Suppressor macrophage treated with lipopolysaccharide for 1 hour (primary cell): Measurements from ENCODE around the gene SPTY2D1.
"Not testable (repeated sequence)": the region's sequence is repeated elsewhere in the genome, so short reads cannot be mapped to it uniquely, and the experiment has no call there.

Experiments
- DNase-seq, 3 donors: peaks; one replicate each; pipeline ENCODE4 v3.0.0-alpha.2; 2020 to 2022

SPTY2D1 gene

GRCh38 chr11:18634140-18635032 lies at the start of gene SPTY2D1:
Gene SPTY2D1 (minus strand): TSS chr11:18634342. CDS start chr11:18634257, 85 bp downstream.
- peak; percentile 99 to 100 (median 100) for DNase-seq

GRCh38 chr11:18682466-18682865 lies 48.3 kb upstream of the SPTY2D1 start:
- DNase-seq, result peak in 1 of 3 donors; percentile 1

DNA sequence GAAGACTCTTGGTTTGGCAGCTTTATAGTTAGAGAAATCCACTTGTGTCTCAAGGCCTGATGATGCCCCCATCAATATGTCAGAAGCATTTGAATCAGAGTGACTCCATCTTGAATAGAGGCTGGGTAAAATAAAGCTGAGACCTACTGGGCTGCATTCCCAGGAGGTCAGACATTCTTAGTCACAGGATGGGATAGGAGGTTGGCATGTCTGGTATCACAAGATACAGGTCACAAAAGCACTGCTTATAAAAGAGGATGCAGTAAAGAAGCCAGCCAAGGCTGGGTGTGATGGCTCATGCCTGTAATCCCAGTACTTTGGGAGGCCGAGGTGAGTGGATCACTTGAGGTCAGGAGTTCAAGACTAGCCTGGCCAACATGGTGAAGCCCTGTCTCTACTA lies 47.8 kb upstream of the SPTY2D1 start:
- DNase-seq, result not testable (repeated sequence)

DNA sequence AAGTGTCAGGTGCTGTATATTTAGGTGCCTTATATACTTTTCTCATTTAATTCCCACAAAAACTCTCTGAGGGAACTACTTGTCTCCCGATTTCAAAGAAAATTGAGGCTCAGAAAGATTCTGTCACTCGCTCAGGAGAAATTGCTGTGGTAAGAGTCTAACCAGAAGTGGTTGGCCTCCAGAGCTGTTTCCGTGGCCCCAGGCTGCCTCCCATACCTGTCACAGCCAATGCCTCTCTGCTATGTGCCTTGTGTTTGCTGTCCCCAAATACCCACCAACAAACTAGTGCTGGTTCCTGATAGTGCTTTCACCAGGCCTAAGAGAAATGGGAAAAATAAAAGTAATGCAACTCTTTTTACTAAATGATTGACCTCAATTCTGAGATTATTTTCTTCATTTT lies 43.4 kb upstream of the SPTY2D1 start:
- peak in 1 of 3 donors; percentile 1 for DNase-seq

DNA sequence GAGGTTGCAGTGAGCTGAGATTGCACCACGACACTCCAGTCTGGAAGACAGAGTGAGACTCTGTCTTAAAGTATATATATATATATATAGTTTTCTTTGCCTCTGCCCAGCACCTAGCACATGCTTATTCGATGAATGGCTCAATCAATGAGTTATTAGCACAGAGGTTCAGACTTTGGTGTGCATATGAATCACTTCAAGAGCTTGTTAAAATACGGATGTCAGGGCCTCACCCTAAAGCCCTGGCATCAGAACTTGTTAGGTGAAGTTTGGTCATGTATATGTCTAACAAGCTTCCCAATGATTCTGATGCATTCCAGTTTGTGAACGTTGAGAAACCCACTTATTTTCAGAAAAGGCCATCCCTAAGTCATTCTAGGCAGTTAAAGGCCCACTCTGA lies 42.7 kb upstream of the SPTY2D1 start:
- peak in 1 of 3 donors; percentile 9 for DNase-seq

GRCh38 chr11:18672209-18672608 lies 38.1 kb upstream of the SPTY2D1 start:
- DNase-seq, result peak; percentile 21 to 50 (median 45)

DNA sequence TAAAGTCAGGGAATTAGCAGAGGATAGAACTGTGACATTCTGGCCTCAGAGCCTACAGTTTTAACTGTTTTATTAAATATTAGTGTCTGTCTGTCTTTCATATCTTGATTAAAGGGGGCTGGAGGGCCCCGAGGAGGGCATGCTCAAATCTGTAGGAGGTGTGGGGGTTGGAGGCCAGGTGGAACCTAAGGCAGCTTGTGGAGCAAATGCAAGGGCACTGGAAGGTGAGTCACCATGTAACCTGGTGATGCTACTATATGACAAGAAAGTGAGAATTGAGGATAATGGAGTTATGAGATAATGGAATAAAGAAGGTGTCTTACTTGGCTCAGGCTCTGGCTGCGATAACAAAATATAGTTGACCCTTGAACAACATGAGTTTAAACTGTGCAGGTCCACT lies 37.1 kb upstream of the SPTY2D1 start:
- DNase-seq, result no peak

DNA sequence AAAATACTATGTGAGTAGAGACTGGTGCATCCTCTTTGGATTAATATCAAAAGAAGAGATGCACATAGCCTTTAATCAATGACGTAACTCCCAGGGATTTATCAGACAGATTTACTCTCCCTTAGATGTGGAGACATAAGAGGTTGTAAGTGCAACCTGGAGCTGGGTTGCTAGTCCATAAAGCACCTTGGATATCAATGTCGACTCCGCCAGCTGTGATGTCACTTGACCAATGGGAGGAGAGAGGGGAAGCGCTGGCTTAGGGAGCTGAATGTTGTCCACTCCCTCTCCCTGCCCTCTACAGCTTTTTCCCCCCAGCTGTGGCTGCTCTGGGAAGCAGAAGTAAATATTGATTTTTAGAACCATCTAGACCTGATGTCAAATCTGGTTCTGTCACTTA lies 35.6 kb upstream of the SPTY2D1 start:
- DNase-seq, result peak in 1 of 3 donors; percentile 16

- peak; percentile 37 to 70 (median 63) for DNase-seq
These were observed 35.1 kb upstream of the SPTY2D1 start for GRCh38 chr11:18669219-18669596.

DNA sequence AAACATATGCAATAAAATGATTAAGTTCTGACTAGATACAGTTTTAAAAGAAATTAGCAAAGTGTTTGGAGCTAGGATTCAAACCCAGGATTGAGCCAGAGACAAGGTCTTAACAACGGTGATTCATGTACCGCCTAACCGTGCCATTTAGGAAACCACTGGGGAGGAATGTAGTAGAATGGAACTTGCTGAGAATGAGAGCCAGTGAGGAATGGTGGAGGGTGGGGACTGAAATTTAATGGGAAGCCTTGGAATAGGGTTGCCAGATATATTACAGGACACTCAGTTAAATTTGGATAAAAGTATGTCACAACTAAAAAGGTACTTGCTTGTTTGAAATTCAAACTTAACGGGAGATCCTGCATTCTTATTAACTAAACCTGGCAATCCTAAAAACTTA lies 34.0 kb upstream of the SPTY2D1 start:
- peak in 1 of 3 donors; percentile 19 for DNase-seq

DNA sequence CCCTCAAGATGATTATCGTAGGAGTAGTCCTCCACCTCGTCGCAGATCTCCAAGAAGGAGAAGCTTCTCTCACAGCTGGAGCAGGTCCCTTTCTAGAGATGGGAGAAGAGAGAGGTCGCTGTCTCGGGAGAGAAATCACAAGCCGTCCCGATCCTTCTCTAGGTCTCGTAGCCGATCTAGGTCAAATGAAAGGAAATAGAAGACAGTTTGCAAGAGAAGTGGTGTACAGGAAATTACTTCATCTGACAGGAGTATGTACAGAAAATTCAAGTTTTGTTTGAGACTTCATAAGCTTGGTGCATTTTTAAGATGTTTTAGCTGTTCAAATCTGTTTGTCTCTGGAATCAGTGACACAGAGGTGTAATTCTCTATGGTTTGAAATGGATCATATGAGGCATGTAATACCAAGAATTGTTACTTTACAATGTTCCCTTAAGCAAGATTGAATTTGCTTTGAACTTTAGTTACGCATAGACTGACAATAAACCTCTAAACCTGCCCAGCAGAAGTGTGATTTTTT lies 31.3 kb upstream of the SPTY2D1 start:
- DNase-seq, result peak in 1 of 3 donors; percentile 16

DNA sequence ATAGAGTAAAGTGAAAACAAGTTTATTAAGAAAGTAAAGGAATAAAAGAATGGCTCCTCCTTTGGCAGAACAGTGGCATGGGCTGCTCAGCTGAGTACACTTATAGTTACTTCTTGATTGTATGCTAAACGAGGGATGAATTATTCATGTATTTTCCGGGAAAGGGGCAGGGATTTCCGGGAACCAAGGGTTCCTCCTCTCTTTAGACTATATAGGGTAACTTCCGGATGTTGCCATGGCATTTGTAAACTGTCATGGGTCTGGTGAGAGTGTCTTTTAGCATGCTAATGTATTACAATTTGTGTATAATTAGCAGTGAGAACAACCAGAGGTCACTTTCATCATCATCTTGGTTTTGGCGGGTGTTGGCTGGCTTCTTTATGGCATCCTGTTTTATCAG lies 23.5 kb upstream of the SPTY2D1 start:
- DNase-seq, result peak in 1 of 3 donors; percentile 28

DNA sequence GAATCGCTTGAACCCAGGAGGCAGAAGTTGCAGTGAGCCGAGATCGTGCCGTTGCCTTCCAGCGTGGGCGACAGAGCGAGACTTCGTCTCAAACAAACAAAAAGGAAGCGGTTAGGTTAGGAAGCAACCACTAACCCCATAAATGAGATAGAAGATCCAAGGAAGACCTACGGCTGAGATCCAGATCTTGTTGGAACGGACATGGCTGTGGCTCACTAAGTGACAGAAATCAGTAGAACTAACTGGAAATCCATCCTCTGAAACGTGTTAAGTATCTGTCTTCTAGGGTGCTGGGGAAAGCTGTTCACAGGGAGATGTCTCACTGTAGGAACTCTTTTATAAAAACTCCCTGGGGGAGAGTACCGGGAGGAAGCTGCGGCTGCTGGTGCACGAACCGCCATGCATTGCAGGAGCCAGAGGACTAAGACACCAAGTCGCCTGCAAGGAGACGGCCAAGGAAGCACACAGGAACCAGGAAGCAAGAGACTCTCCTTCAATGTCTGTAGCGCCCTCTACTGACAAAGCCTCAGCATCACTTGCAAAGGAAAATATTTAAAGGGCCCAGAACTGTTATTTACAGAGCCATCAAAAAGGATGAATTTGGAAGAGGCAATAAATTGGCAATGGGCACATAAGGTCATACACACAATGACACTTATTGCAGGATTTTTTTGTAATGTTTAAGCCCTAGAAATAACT lies 16.9 kb upstream of the SPTY2D1 start:
- peak; percentile 72 to 83 (median 80) for DNase-seq

DNA sequence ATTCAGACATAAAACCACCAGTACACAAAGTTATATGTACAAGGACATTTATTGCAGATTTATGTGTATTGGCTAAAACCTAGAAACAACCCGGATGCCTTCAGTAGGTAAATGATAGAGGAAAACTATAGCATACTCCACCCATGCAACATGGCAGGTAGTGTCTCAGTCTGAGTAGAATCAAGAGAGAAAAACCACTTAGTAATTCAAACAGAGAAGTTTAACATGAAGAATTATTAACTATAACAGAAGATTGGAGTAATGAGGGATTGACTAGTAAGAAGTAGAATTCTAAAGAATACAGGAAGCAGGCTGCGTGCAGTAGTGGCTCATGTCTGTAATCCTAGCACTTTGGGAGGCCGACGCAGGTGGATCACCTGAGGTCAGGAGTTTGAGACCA lies 16.2 kb upstream of the SPTY2D1 start:
- no peak for DNase-seq

DNA sequence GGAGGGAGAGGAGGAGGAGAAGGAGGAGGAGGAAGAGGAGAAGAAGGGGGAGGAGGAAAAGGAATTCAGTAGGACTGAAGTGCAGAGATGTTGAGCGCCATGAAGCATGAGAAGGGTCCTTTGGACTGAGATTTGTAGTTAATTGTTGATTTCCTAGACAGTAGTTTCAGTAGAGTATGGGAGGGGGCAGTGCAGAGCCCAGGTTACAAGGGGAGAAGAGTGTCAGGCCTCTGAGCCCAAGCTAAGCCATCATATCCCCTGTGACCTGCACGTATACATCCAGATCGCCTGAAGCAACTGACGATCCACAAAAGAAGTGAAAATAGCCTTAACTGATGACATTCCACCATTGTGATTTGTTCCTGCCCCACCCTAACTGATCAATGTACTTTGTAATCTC lies 8.9 kb upstream of the SPTY2D1 start:
- DNase-seq, result not testable (repeated sequence)

DNA sequence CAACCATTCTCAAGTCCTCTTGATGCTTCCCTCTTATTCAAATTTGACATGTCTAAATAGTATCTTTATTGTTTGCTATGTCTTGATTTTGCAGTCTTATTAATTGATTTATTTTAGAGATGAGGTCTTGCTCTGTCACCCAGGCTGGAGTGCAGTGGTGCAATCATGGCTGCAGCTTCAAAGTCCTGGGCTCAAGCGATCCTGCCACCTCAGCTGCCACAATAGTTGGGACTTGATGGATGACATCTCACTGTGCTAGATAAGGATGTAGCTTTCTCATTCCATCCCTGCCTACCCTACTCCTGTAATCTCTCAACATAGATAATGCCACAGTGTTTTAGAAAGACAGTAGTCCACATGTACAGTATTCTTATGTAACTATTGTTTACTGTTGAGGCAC lies 7.5 kb upstream of the SPTY2D1 start:
- DNase-seq, result no peak

GRCh38 chr11:18633256-18634139 lies 644 bp downstream of the SPTY2D1 start:
- no peak for DNase-seq

GRCh38 chr11:18632841-18633240 lies 1.3 kb downstream of the SPTY2D1 start:
- no peak for DNase-seq

DNA sequence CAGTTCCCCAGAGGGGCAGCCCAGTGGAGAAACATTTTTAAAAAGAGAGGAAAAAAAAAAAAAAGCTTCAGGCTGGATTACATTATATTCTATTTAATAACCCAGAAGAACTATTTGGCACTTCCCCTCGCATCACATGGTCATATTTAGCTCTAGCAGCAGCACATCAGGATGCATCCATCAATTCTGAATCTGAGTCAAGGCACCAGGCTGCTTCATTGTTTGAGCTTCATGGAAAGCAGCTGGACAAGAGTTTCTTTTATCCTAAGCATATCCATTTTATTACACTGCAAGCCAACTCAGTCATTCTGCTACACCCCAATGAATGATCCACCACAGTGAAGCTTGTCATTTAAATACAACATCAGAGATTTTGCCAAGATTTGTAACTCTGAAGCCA lies 10.0 kb downstream of the SPTY2D1 start:
- no peak for DNase-seq

DNA sequence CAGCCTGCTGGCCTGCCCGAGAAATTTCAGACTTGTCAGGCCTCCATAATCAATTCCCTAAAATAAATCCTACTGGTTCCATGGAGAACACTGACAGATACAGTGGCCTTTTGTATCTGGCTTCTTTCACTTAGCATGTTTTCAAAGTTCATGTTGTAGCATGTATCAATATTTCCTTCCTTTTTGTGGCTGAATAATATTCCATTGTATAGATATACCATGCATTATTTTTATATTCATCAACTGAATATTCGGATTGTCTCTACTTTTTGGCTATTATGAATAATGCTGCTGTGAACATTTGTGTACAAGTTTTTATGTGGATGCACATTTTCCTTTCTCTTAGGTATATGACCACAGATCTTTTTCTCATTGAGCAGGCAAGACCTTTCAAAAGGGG lies 10.4 kb downstream of the SPTY2D1 start:
- DNase-seq, result no peak

- DNase-seq, result no peak
These were observed 15.7 kb downstream of the SPTY2D1 start for GRCh38 chr11:18618342-18619025.

- no peak for DNase-seq
These were observed 16.3 kb downstream of the SPTY2D1 start for GRCh38 chr11:18617688-18618341.
